GM19452 (cell line): ENCODE data around the gene KCTD4.
"Not testable (repeated sequence)": the region's sequence is repeated elsewhere in the genome, so short reads cannot be mapped to it uniquely, and the experiment has no call there.

ENCODE experiments used
- ATAC-seq: cut with Tn5 transposase; IDR thresholded peaks from one replicate; pipeline ENCODE4 v1.9.1; 2021; ENCODE audit not compliant: unreplicated experiment

KCTD4 gene

DNA sequence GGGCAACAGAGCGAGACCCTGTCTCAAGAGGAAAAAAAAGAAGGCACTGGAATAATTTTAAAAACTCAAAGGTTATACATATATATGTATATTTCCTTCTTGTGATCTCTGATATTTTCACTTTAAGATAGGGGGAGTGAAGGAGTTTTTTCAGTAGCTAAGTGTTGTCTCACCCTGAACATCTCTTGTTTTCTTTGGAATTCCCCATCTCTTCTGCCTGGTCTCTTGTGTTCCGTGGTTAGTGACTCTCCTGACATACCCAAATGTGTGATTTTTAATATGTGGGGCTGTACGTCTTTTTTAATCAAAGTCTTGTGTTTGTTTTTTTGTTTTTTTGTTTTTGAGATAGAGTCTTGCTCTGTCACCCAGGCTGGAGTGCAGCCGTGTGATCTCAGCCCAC, 15.3 kb upstream of the KCTD4 start:
- ATAC-seq: no peak

DNA sequence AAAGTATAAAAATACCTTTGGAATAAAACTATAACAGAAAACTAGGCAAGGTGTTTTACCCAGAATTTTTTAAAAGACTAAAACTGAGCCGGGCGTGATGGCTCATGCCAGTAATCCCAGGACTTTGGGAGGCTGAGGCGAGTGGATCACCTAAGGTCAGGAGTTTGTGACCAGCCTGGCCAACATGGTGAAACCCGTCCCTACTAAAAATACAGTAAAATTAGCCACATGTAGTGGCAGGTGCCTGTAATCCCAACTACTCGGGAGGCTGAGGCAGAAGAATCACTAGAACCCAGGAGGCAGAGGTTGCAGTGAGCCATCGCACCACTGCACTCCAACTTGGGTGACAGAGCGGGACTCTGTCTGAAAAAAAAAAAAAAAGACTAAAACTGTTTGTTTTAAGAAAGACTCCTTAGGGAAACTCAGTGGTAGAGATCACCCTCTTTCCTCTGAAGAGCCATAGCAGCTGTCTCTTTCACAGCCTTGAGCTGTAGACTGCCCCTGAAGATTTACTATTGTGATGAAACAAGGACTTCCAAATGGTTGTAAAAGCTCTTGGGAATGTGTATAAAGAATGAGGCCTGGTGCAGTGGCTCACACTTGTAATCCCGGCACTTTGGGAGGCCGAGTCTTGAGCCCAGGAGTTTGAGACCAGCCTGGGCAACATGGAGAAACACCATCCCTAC, 14.7 kb upstream of the KCTD4 start:
- ATAC-seq: no peak

DNA sequence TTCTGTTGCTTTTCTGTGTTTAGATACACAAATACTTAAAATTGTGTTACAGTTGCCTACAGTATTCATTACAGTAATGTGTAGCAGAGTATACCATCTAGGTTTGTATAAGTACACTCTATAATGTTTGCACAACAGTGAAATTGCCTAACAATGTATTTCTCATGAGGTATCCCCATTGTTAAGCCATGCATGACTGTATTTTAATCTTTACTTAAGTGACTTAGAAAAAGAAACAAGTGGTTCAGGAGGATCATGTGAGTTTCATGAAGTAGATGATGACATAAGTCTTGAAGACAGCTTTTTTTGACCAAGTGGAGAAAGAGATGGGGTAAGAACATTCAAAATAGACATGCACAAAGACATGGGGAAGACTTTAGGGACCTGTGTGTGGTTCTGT, 8.4 kb upstream of the KCTD4 start:
- ATAC-seq: no peak

DNA sequence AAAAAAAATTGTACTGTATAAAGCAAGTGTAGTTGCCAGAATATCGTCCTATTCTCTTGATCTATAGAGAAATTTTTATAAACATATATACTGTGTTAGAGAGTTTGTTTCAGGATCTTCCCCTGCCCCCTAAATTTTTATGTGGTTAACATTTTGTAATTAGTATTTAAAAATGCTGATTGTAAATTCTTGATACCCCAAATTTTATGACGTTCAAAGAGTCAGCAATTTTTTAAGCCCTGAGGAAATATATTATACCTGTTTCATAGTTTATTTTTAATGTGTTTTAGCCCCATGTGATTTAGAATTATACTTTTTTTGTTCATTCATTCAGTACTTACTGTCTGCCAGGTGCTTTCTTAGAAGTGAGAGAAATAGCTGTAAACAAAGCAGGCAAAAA, 7.3 kb upstream of the KCTD4 start:
- no peak for ATAC-seq

DNA sequence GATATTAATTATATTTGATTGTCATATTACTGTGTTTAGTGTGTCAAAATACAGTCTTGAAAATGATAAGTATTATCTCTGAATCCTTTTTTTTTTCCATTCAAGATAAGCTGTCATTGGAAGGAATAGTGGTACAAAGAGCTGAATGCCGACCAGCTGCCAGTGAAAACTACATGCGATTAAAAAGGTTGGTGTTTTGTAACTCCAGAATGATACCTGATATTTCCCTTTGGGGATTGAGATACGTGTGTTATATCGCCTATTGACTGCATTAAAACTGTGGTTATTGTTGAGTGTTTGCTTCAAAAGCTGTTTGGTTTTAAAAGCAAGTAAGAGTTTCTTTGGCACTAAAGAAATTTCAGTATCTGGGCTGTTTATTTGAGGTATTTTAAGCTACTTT, 6.5 kb upstream of the KCTD4 start:
- ATAC-seq: no peak

DNA sequence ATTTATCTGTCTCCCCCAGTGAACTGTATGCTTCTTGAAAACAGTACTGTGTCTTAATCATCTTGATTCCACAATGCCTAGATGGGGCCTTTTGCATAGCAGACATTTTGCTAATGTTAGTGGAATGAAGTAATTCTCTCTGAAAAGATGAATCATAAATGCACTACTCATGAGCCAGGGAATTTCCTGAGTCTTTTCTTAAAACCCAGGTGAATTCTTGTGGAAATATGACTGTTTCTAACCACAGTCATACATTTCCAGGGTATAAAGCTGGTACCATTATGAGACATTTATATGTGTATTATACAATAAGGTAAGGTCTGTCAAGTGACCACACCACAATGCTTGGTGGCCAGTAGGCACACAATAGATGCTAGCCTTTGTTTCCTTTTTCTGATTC, 5.5 kb upstream of the KCTD4 start:
- ATAC-seq: peak; percentile 48

DNA sequence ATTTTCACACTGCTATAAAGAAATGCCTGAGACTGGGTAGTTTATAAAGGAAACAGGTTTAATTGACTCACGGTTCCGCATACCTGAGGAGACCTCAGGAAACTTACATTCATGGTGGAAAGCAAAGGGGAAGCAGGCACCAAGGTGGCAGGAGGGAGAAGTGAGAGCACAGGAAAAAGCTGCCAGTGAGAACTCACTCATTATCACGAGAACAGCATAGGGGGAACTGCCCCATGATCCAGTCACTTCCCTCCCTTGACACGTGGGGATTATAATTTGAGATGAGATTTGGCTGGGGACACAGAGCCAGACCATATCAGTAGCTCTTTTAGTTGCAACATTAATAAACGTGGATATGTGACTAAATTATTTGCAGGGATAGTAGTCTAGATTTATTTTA, 4.3 kb upstream of the KCTD4 start:
- ATAC-seq: no peak

DNA sequence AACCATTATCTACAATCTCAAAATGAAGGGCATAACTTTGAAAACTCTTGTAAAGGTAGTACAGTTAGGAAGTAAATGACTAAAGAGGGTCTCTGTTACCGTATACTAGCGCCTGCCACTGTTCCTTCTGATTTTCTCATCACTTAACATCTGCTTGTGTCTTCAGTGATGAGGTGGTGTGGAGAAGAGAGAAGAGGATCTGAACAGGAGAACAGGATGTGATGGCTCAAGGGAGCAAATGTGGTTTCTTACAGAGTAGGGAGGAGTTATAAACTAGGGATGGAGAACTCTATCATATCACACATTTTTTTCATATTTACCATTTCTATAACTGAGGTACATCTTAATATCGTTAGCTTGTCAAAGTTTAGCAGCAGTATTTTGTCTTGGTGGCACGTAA, 1.1 kb downstream of the KCTD4 start:
- ATAC-seq: no peak

DNA sequence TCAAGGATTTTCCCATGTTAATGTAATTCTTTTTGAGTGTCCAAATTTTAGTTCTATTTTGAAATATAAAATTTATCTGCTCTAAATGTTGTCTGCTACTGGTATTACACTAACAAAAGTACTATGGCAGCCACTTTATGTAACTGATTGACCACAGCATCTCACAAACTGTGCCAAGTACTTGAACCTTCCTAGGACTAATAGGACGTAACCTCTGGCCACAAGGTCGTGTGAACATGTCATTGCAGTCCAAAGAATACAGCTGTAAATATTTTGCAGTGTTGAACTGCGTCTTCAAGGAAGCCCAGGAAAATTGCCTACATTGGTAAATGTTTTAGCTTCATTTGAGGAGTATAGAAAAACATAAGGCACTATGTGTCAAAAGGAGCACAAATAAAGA, 1.9 kb downstream of the KCTD4 start:
- ATAC-seq: no peak

DNA sequence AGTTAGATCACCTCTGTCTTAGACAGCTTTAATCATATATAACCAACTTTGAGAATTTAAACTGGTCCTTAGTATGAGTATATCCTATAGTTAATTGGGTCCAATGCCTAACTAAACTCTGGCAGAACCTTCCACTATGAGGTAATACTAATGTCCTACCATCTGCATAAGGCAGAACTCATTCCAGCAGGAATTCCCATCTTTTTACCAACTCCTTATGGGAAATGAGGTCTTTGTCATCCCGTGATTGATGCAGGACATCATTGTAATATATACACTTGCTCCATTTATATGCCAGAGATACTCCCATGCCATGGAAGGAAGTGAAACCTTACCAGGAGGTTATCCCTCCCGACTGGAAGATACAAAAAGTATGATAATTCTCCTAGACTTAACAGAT, 2.8 kb downstream of the KCTD4 start:
- ATAC-seq: no peak

DNA sequence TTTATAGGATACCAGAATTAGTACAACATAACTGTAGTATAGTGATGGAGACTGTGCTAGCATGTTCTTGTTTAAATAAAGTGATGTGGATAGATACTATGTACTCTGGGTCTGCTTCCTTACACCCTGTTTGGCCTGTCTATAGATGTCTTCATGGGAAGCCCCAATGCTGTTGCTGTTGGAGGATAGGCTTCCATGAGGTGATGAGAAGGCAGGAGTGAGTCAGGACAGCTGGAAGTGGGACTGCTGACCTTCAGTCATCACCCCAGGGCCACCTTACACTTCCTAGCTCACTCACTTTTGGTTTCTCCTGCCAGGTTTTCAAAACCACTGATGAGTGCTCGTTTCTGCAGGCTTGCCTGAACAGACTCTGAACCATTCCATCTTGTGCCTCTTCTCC, 4.2 kb downstream of the KCTD4 start:
- ATAC-seq: no peak

DNA sequence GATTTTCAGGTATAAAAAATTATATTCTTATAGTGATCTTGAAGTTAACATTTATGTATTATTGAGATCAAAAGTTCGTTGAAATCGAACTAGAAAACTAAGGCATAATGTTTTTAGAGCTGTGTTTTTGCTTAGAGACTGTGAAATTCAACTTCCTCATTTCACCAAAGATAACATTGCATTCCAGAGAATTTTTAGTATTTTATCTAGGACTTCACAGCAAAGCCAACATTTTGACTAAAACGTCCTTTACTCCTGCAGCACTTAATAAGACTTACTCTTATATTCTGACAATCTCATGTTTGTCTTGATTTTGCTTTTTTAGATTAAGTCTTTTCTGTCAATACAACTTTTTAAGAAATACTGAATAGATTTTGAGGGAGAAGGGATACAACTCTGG, 4.7 kb downstream of the KCTD4 start:
- no peak for ATAC-seq

DNA sequence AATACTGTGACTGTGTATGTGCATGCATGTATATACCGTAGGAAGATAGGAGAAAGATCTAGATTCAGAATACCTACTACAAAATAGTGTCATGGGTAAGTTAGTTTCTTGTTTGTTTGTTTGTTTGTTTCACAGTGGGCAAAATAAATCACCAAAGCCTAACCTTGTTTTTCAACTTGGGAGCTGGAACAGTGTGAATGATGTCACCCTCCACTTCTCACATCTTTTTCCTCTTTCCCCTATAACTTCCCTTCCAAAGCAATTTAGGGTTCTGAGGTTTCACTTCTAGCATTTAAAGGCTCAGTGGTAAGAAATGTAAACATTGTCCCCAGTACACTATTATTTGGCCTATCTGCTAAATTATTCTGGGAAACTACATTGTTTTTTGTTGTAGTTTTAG, 5.4 kb downstream of the KCTD4 start:
- no peak for ATAC-seq

DNA sequence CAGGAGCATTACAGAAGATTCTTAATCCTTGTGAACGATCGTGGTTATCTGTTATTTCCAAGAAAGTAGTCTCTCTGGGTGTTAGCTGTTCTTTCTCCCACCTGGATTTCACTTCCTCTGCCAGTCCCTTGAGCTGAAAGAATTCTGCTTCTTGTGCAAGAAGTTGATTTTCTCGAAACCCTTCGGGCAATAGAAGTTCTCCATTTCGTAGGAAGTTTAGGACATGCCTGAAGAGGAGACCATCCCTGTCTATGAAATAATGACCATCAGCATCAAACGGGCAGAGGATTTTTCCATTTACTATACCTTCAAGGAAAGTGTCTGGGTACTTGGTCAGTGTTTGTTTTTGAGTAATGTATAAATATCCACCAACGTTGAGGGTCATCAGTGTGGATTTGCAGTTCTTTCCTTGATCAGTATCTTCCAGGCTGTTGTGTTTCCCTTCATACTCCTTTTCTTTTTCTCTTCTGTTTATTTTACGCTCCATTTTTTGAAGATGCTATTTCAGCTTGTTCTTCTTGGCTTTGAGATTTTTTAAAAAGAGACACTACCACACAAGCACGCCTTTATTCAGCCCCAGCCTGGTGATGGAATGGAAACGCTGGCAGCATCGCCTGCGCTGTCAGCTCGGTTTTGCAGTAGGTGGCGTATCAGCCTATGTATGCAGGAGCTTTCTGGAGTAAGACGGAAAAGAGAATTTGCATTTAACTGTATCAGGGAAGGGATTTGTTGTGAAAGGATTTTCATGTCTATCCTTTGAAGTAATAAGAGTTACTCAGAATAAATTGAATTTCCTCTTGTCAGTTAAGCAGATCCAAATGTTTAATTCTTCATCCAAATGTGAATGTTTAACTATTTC, 6.5 kb downstream of the KCTD4 start:
- ATAC-seq: no peak

DNA sequence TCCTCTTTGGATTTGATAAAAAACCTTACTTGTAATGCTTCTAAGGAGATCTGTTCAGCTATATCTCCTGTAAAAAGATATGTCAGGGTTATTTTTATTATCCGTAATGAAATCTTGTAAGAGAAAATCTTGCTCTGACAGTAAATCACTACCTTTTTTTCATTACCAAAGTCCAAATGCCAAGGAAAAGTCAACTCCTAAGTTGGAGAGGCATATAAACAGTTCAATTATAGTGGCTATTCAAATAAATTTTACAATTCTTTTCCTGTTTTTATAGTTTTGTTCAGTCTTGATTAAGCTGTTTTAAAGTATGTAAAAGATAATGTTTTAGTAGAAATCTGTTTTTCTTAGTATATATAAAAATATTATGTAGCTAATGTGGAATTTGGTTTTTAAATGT, 9.0 kb downstream of the KCTD4 start:
- no peak for ATAC-seq

DNA sequence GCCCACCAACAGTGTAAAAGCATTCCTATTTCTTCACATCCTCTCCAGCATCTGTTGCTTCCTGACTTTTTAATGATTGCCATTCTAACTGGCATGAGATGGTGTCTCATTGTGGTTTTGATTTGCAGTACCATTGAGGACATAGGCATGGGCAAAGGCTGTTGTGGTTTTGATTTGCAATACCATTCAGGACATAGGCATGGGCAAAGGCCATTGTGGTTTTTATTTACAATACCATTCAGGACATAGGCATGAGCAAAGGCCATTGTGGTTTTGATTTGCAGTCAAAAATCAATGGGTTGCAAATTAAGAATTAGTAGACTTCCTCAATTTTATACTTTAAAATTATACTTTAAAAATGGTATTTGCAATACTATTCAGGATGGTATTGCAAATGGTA, 11.3 kb downstream of the KCTD4 start:
- not testable (repeated sequence) for ATAC-seq

DNA sequence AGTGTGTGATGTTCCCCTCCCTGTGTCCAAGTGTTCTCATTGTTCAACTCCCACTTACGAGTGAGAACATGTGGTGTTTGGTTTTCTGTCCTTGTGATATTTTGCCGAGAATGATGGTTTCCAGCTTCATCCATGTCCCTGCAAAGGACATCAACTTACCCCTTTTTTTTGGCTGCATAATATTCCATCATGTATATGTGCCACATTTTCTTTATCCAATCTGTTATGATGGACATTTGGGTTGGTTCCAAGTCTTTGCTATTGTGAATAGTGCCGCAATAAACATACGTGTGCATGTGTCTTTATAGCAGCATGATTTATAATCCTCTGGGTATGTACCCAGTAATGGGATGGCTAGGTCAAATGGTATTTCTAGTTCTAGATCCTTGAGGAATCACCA, 11.8 kb downstream of the KCTD4 start:
- ATAC-seq: not testable (repeated sequence)

DNA sequence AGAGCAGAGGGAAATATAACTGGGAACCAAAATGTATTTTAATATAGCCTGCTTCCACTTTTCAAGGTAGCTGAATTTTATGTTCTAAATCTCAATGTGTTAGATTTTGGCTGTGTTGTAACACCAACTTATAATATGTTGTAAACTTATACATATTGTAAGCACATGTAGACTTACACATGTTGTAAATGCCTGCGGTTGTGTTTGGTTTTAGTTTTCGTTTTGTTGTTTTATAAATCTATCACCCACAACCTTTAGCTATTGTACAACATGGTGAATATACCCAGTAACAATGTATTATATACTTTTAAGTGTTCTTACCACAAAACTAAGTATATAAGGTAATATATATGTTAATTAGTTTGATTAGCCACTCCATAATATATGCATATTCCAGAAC, 15.6 kb downstream of the KCTD4 start:
- ATAC-seq: no peak

DNA sequence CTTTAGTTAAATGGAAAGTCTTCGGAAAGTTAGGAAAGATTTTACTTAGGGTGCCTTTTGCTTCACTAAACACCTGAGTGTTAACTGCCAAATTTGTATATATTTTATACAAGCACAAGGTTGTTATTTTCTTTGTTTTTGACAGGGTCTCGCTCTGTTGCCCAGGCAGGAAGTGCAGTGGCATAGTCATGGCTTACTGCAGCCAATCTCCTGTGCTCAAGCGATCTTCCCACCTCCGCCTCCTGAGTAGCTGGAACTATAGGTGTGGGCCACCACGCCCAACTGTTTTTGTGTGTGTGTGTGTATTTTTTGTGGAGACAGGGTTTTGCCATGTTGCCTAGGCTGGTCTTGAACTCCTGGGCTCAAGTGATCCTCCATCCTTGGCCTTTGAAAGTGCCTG, 16.2 kb downstream of the KCTD4 start:
- no peak for ATAC-seq

DNA sequence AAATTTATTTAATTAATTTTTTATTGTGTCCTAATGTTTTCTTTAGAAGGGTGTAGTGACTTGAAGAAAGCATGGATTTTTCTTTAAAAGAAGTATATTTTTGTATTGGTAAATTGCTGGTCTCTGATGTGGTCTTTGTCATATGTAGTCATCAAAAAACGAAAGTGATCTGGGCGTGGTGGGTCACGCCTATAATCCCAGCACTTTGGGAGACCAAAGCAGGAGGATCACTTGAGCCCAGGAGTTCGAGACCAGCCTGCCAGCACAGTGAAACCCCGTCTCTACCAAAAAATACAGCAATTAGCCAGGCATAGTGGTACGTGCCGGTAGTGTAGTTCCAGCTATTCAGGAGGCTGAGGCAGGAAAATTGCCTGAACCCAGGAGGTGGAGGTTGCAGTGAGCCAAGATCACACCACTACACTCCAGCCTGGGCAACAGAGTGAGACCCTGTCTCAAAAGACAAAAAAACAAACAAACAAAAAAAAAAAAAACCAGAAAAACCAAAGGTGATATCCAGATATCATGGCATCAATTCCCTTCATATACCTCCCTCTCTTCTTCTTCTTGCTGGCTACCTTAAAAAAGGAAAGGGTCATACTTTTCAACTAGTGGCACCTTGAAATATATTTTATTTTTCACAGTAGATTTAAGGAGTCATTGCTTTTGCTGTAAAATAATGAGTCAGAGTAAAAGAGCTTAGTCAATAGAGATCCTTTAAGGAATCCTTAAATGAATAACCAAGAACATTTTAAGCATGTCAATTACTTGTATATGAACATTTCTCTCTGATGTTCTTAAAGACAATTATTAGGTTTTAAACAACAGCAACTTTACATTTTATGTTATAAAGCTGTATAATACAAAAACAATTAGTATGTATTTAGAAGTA, 19.9 kb downstream of the KCTD4 start:
- ATAC-seq: no peak

DNA sequence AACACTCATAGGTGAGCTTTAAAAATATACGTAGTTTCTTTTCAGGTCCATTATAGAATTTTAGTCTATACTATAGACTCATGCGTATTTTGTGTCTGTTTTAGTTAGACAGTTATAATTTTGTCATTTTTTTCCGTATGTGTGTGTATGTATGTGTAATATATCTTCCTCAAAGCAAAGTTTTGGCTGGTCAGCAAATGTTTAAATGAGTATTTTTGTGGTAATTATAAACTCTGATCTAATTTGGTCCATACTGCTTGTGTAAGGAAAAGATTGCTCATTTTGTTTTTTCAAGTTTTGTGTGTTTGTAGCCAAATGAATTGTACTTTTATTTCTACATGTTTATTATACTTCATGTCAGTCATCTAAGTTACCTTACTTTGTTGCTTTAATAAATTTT, 20.5 kb downstream of the KCTD4 start:
- no peak for ATAC-seq

DNA sequence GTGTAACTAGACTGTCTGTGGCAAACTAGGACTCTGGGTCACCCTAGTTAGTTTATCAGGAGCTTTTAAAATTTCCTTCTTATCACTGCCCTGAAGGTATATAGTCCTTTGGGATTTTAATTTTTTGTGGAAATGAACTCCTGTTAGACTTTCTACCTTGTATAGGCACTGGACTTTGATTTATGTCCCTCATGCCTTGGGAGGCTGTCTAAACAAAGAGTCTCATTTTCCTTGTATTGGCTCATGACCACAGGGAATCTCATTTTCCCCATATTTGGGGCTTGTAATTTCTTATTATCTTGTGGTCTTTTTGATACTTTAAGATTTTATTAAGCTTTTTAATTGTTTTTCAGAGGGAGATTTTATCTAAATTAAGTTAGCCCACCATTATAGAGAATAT, 21.4 kb downstream of the KCTD4 start:
- no peak for ATAC-seq
